A673 (cell line): Measurements from ENCODE around the gene C20orf144. TPM values are rescaled to one million over a fixed set of nuclear protein-coding genes. Genes with fewer than 3 reads are reported as not detected.

ENCODE experiments used
- BruUV-seq: library from RNA; stranded (reverse); fragments of 400-500 nt; replicated peaks from 2 replicates; lab custom pipeline; 2021; lab: Mats Ljungman, UMichigan
- CTCF ChIA-PET: fragments of 300-600 bp; sonication (Branson Sonifier 250); formaldehyde crosslinking; loops from one replicate; lab custom pipeline; 2022; ENCODE audit warnings: antibody characterized with exemption; lab: Charles Lee
- POLR2A ChIA-PET: fragments of 300-600 bp; sonication (Branson Sonifier 250); formaldehyde crosslinking; loops from one replicate; lab custom pipeline; 2022; ENCODE audit warnings: antibody characterized with exemption; ENCODE audit not compliant: low non-redundant PET; lab: Charles Lee
- DNase-seq: peaks from one replicate; pipeline ENCODE4 v3.0.0-alpha.2; 2015; ENCODE audit warnings: low spot score
- H3K27ac ChIP-seq: fragments of 200-600 bp; sonication (generic); 2 replicates; pipeline ENCODE4 v1.5.1; 2016; ENCODE audit warnings: mixed run types, low read depth, mild to moderate bottlenecking, mixed read lengths, antibody characterized with exemption, low read length; ENCODE audit not compliant: poor library complexity, severe bottlenecking
- H3K27me3 ChIP-seq: fragments of 200-600 bp; sonication (generic); replicated peaks from 2 replicates; pipeline ENCODE4 v1.6.1; 2017; ENCODE audit warnings: mixed run types, low read depth, mild to moderate bottlenecking, mixed read lengths, antibody characterized with exemption, low read length; ENCODE audit not compliant: insufficient read depth, poor library complexity
- H3K36me3 ChIP-seq: fragments of 200-600 bp; sonication (generic); 2 replicates; pipeline ENCODE4 v1.6.1; 2016; ENCODE audit warnings: mixed run types, mild to moderate bottlenecking, mixed read lengths, antibody characterized with exemption, low read length; ENCODE audit not compliant: insufficient read depth, poor library complexity, severe bottlenecking
- H3K4me1 ChIP-seq: fragments of 200-600 bp; sonication (generic); 2 replicates; pipeline ENCODE4 v1.6.1; 2017; ENCODE audit warnings: mixed run types, mild to moderate bottlenecking, mixed read lengths, antibody characterized with exemption, low read length; ENCODE audit not compliant: insufficient read depth, poor library complexity, severe bottlenecking
- H3K4me3 ChIP-seq: fragments of 200-600 bp; sonication (generic); 2 replicates; pipeline ENCODE4 v1.5.1; 2016; ENCODE audit warnings: low read depth, mixed run types, mild to moderate bottlenecking, mixed read lengths, low read length; ENCODE audit not compliant: poor library complexity, severe bottlenecking
- H3K9me3 ChIP-seq: fragments of 200-600 bp; sonication (generic); 2 replicates; pipeline ENCODE4 v1.6.1; 2016; ENCODE audit warnings: mixed run types, low read depth, mild to moderate bottlenecking, mixed read lengths, antibody characterized with exemption, low read length; ENCODE audit not compliant: poor library complexity, severe bottlenecking
- CTCF ChIP-seq: fragments of 300-800, 200-600 bp; sonication (generic); conservative IDR thresholded peaks from 2 replicates; pipeline ENCODE4 v1.5.1; 2017; ENCODE audit warnings: low read depth, mild to moderate bottlenecking, antibody characterized with exemption, low read length, moderate library complexity, mixed read lengths
- EZH2 ChIP-seq: fragments of 200-600 bp; sonication (generic); IDR thresholded peaks from 2 replicates; pipeline ENCODE4 v1.6.1; 2017; ENCODE audit warnings: borderline replicate concordance, low read depth, mild to moderate bottlenecking, mixed read lengths, antibody characterized with exemption, low read length; ENCODE audit not compliant: poor library complexity, severe bottlenecking
- intact Hi-C: fragments of 100-400 bp; cut with micrococcal nuclease; formaldehyde crosslinking; loops from one replicate; pipeline ENCODE4 v1.10.0; 2022; ENCODE audit not compliant: unreplicated experiment
- total RNA-seq: library from RNA; stranded (reverse); gene quantifications from 2 replicates; pipeline ENCODE4 v1.2.3, GENCODE V29; 2021

Gene C20orf144
- total RNA-seq, 1 experiment from 2014 or later: 0.13 TPM

GRCh38 chr20:33688938-33689424 lies 26.9 kb downstream of the C20orf144 start:
- POLR2A ChIA-PET: no interaction called here

GRCh38 chr20:33689493-33689892 lies 27.4 kb downstream of the C20orf144 start:
- Histone ChIP-seq H3K9me3 (no peaks in the 10 kb centered on the region), H3K27ac (no peak overlapping the region), H3K27me3 (no peaks in the 10 kb centered on the region), H3K36me3 (no peaks in the 10 kb centered on the region), H3K4me1 (peaks cover 13% of the 10 kb centered on the region), H3K4me3 (no peak overlapping the region)
- no TSS peak for BruUV-seq
- TF ChIP-seq EZH2 (no peak), CTCF (no peak)
- ChIA-PET CTCF (no interaction called here), POLR2A (no interaction called here)
- intact Hi-C loops: no loop called here
- no peak for DNase-seq

More at GRCh38 chr20:33688938-33689424, 26.9 kb downstream of the C20orf144 start:
- intact Hi-C loops: no loop called here
- no peaks in the 10 kb centered on the region for H3K36me3 ChIP-seq
- DNase-seq: no peak
- H3K4me1 ChIP-seq: peaks cover 18% of the 10 kb centered on the region
- no peak overlapping the region for H3K4me3 ChIP-seq
- no peak for TF ChIP-seq CTCF
- TF ChIP-seq EZH2: no peak
- CTCF ChIA-PET: no interaction called here
- no peaks in the 10 kb centered on the region for H3K9me3 ChIP-seq
- no peaks in the 10 kb centered on the region for H3K27me3 ChIP-seq
- no peak overlapping the region for H3K27ac ChIP-seq
- BruUV-seq: no TSS peak

- BruUV-seq: no TSS peak
- peaks cover 8% of the 10 kb centered on the region for H3K4me1 ChIP-seq
- H3K27me3 ChIP-seq: no peaks in the 10 kb centered on the region
- no peaks in the 10 kb centered on the region for H3K9me3 ChIP-seq
- TF ChIP-seq CTCF (no peak), EZH2 (no peak)
- POLR2A ChIA-PET: no interaction called here
- no peaks in the 10 kb centered on the region for H3K36me3 ChIP-seq
- no peak overlapping the region for H3K4me3 ChIP-seq
- CTCF ChIA-PET: no interaction called here
- H3K27ac ChIP-seq: no peak overlapping the region
- intact Hi-C loops: no loop called here
- DNase-seq: no peak
Measured at GRCh38 chr20:33689973-33690372, 27.8 kb downstream of the C20orf144 start.
